Stimulated activated naive CD8-positive, alpha-beta T cell treated with anti-CD3 and anti-CD28 coated beads, Interleukin-15, amount 100 ng/mL, for 72 hours (primary cell): ENCODE results near the gene BHLHA15.
A peak's percentile ranks its signal among the peaks of the same experiment; 100 is the strongest.

ENCODE experiments used
- ATAC-seq: fragments of 150-1000 bp; cut with Tn5 transposase; 2 replicates; pipeline ENCODE4 v1.10.0; 2021; ENCODE audit warnings: mild to moderate bottlenecking, moderate library complexity
- DNase-seq, 2 donors: peaks; one replicate each; pipeline ENCODE4 v3.0.0; 2021 to 2022
- H3K27ac Mint-ChIP-seq, 2 donors: one replicate each; pipeline ENCODE4 v1.8.0; 2022; ENCODE audit warnings: mild to moderate bottlenecking in 2 of 2, mixed read lengths in 2 of 2, moderate library complexity in 2 of 2
- H3K27me3 Mint-ChIP-seq: one replicate; pipeline ENCODE4 v1.8.0; 2022; ENCODE audit warnings: mixed read lengths
- H3K4me1 Mint-ChIP-seq: one replicate; pipeline ENCODE4 v1.8.0; 2022; ENCODE audit warnings: mild to moderate bottlenecking, mixed read lengths
- H3K4me3 Mint-ChIP-seq, 2 donors: one replicate each; pipeline ENCODE4 v1.8.0; 2022; ENCODE audit warnings: mild to moderate bottlenecking in 2 of 2, mixed read lengths in 2 of 2, moderate library complexity in 1 of 2
- H3K9me3 Mint-ChIP-seq, 2 donors: one replicate each; pipeline ENCODE4 v1.8.0; 2022; ENCODE audit warnings: mixed read lengths in 2 of 2

The BHLHA15 gene

GRCh38 chr7:98238076-98238475 lies 26.8 kb downstream of the BHLHA15 start:
- H3K4me3 Mint-ChIP-seq: no peak overlapping the region
- H3K27me3 Mint-ChIP-seq: no peaks in the 10 kb centered on the region
- DNase-seq: no peak
- no peaks in the 10 kb centered on the region for H3K9me3 Mint-ChIP-seq
- no peak overlapping the region for H3K27ac Mint-ChIP-seq
- H3K4me1 Mint-ChIP-seq: no peaks in the 10 kb centered on the region
- ATAC-seq: no peak

GRCh38 chr7:98238976-98239375 lies 27.7 kb downstream of the BHLHA15 start:
- ATAC-seq (no peak), DNase-seq (no peak)
- H3K27me3 Mint-ChIP-seq: no peaks in the 10 kb centered on the region
- no peak overlapping the region for H3K4me3 Mint-ChIP-seq
- peak overlapping the region in 1 of 2 donors; percentile 63 for H3K27ac Mint-ChIP-seq
- H3K4me1 Mint-ChIP-seq: no peaks in the 10 kb centered on the region
- no peaks in the 10 kb centered on the region for H3K9me3 Mint-ChIP-seq

GRCh38 chr7:98240961-98241673 lies 29.9 kb downstream of the BHLHA15 start:
- Mint-ChIP-seq H3K4me3 (no peak overlapping the region), H3K27me3 (no peaks in the 10 kb centered on the region), H3K4me1 (no peaks in the 10 kb centered on the region), H3K9me3 (no peaks in the 10 kb centered on the region), H3K27ac (peak overlapping the region in 1 of 2 donors; percentile 94)
- DNase-seq (peak; percentile 24 to 28), ATAC-seq (peak; percentile 24)

GRCh38 chr7:98241674-98242241 lies 30.5 kb downstream of the BHLHA15 start:
- H3K9me3 Mint-ChIP-seq: no peaks in the 10 kb centered on the region
- no peaks in the 10 kb centered on the region for H3K27me3 Mint-ChIP-seq
- H3K4me3 Mint-ChIP-seq: no peak overlapping the region
- H3K27ac Mint-ChIP-seq: no peak overlapping the region
- DNase-seq: no peak
- H3K4me1 Mint-ChIP-seq: no peaks in the 10 kb centered on the region
- no peak for ATAC-seq

- Mint-ChIP-seq H3K4me1 (peaks cover under 1% of the 10 kb centered on the region), H3K27ac (no peak overlapping the region), H3K27me3 (no peaks in the 10 kb centered on the region), H3K4me3 (no peak overlapping the region), H3K9me3 (no peaks in the 10 kb centered on the region)
- DNase-seq: no peak
- ATAC-seq: peak; percentile 8
Observed at GRCh38 chr7:98242342-98242741, 31.1 kb downstream of the BHLHA15 start.

GRCh38 chr7:98242934-98243333 lies 31.7 kb downstream of the BHLHA15 start:
- Mint-ChIP-seq H3K27me3 (no peaks in the 10 kb centered on the region), H3K9me3 (no peaks in the 10 kb centered on the region), H3K27ac (peak overlapping the region; percentile 57 to 71), H3K4me3 (no peak overlapping the region), H3K4me1 (peaks cover 7% of the 10 kb centered on the region)
- DNase-seq (no peak), ATAC-seq (peak; percentile 10)

- ATAC-seq: no peak
- H3K27me3 Mint-ChIP-seq: no peaks in the 10 kb centered on the region
- H3K4me3 Mint-ChIP-seq: no peak overlapping the region
- H3K27ac Mint-ChIP-seq: no peak overlapping the region
- no peak for DNase-seq
- H3K9me3 Mint-ChIP-seq: no peaks in the 10 kb centered on the region
- H3K4me1 Mint-ChIP-seq: peaks cover 23% of the 10 kb centered on the region
Observed at GRCh38 chr7:98244871-98245270, 33.6 kb downstream of the BHLHA15 start.

- no peaks in the 10 kb centered on the region for H3K27me3 Mint-ChIP-seq
- peak overlapping the region; percentile 94 to 96 for H3K27ac Mint-ChIP-seq
- DNase-seq (no peak), ATAC-seq (no peak)
- no peaks in the 10 kb centered on the region for H3K9me3 Mint-ChIP-seq
- peak overlapping the region; percentile 10 to 70 for H3K4me3 Mint-ChIP-seq
- H3K4me1 Mint-ChIP-seq: peaks cover 48% of the 10 kb centered on the region
Observed at GRCh38 chr7:98248156-98248555, 36.9 kb downstream of the BHLHA15 start.

- ATAC-seq: no peak
Observed at GRCh38 chr7:98249106-98249505, 37.9 kb downstream of the BHLHA15 start.

GRCh38 chr7:98250789-98251188 lies 39.5 kb downstream of the BHLHA15 start:
- peak; percentile 38 to 60 for DNase-seq
- peaks cover 64% of the 10 kb centered on the region for H3K4me1 Mint-ChIP-seq
- no peaks in the 10 kb centered on the region for H3K27me3 Mint-ChIP-seq
- peak overlapping the region; percentile 99 to 100 for H3K4me3 Mint-ChIP-seq
- no peaks in the 10 kb centered on the region for H3K9me3 Mint-ChIP-seq
- peak overlapping the region; percentile 89 to 98 for H3K27ac Mint-ChIP-seq
- peak; percentile 58 for ATAC-seq

More at GRCh38 chr7:98249106-98249505, 37.9 kb downstream of the BHLHA15 start:
- no peaks in the 10 kb centered on the region for H3K27me3 Mint-ChIP-seq
- H3K4me3 Mint-ChIP-seq: peak overlapping the region; percentile 74 to 81
- peaks cover 55% of the 10 kb centered on the region for H3K4me1 Mint-ChIP-seq
- DNase-seq: no peak
- H3K9me3 Mint-ChIP-seq: no peaks in the 10 kb centered on the region
- peak overlapping the region; percentile 97 to 98 for H3K27ac Mint-ChIP-seq

GRCh38 chr7:98251231-98251600 lies 40.0 kb downstream of the BHLHA15 start:
- H3K4me3 Mint-ChIP-seq: peak overlapping the region; percentile 99 to 100
- H3K9me3 Mint-ChIP-seq: no peaks in the 10 kb centered on the region
- no peaks in the 10 kb centered on the region for H3K27me3 Mint-ChIP-seq
- H3K4me1 Mint-ChIP-seq: peaks cover 68% of the 10 kb centered on the region
- ATAC-seq (peak; percentile 56), DNase-seq (peak in 1 of 2 donors; percentile 39)
- H3K27ac Mint-ChIP-seq: peak overlapping the region; percentile 89 to 98

- ATAC-seq (peak; percentile 93), DNase-seq (peak; percentile 87 to 90)
- H3K4me1 Mint-ChIP-seq: peaks cover 71% of the 10 kb centered on the region
- H3K9me3 Mint-ChIP-seq: no peaks in the 10 kb centered on the region
- peak within 1 kb of the TSS; percentile 99 to 100 for H3K4me3 Mint-ChIP-seq
- no peaks in the 10 kb centered on the region for H3K27me3 Mint-ChIP-seq
- peak within 1 kb of the TSS; percentile 89 to 98 for H3K27ac Mint-ChIP-seq
Observed at GRCh38 chr7:98251601-98252424, 40.6 kb downstream of the BHLHA15 start, which contains the start of gene TECPR1. Gene TECPR1 (minus strand): TSS chr7:98252232. CDS start chr7:98246146, 6,086 bp downstream.

- H3K4me1 Mint-ChIP-seq: peaks cover 68% of the 10 kb centered on the region
- DNase-seq (no peak), ATAC-seq (peak; percentile 59)
- no peaks in the 10 kb centered on the region for H3K9me3 Mint-ChIP-seq
- H3K27me3 Mint-ChIP-seq: no peaks in the 10 kb centered on the region
- H3K27ac Mint-ChIP-seq: peak overlapping the region; percentile 89 to 97
- peak overlapping the region; percentile 99 to 100 for H3K4me3 Mint-ChIP-seq
Observed at GRCh38 chr7:98252425-98253054, 41.3 kb downstream of the BHLHA15 start.

- H3K4me3 Mint-ChIP-seq: no peak overlapping the region
- peaks cover 51% of the 10 kb centered on the region for H3K4me1 Mint-ChIP-seq
- peak overlapping the region; percentile 89 to 90 for H3K27ac Mint-ChIP-seq
- H3K9me3 Mint-ChIP-seq: no peaks in the 10 kb centered on the region
- DNase-seq: no peak
- no peaks in the 10 kb centered on the region for H3K27me3 Mint-ChIP-seq
- ATAC-seq: no peak
Observed at GRCh38 chr7:98254516-98254915, 43.3 kb downstream of the BHLHA15 start.

- Mint-ChIP-seq H3K9me3 (no peaks in the 10 kb centered on the region), H3K4me1 (peaks cover 45% of the 10 kb centered on the region), H3K27ac (peak overlapping the region; percentile 89 to 90), H3K27me3 (no peaks in the 10 kb centered on the region), H3K4me3 (peak overlapping the region in 1 of 2 donors; percentile 35)
- DNase-seq (peak; percentile 31 to 55), ATAC-seq (peak; percentile 19)
Observed at GRCh38 chr7:98254951-98255610, 43.8 kb downstream of the BHLHA15 start.
